GM04504 (cell line): ENCODE measurements around the gene SMYD3.
"Not testable (repeated sequence)": the region's sequence is repeated elsewhere in the genome, so short reads cannot be mapped to it uniquely, and the experiment has no call there.

Experiments used
- DNase-seq: peaks from one replicate; pipeline ENCODE4 v3.0.0-alpha.2; 2012; ENCODE audit warnings: low read depth

The SMYD3 gene

GRCh38 chr1:246029616-246030015 is 477.5 kb downstream of the SMYD3 start:
- no peak for DNase-seq

GRCh38 chr1:246024118-246024517 is 483.0 kb downstream of the SMYD3 start:
- not testable (repeated sequence) for DNase-seq

GRCh38 chr1:246020211-246020954 is 486.7 kb downstream of the SMYD3 start:
- no peak for DNase-seq

- DNase-seq = no peak
These were observed 488.9 kb downstream of the SMYD3 start for GRCh38 chr1:246018146-246018545.

DNA sequence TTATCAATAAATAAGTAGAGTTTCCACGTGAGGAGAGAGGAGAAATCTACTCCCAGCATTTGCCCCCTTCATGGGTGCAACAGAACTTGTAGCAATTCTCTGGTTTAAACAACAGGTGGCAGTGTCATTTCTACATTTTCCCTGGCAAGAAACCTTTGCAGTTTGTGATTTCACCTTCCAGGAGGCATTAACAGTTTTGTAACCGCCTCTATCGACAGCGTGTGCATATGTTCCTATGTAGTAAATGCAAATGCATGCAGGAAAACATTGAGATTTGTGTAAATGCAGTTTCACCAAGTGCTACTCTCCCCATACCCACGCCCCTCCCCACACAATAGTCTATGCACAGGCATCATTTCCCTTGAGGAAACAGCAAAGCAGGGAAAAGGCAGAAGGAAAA is 494.7 kb downstream of the SMYD3 start:
- DNase-seq = peak; percentile 10

GRCh38 chr1:246010386-246010785 is 496.7 kb downstream of the SMYD3 start:
- no peak for DNase-seq

DNA sequence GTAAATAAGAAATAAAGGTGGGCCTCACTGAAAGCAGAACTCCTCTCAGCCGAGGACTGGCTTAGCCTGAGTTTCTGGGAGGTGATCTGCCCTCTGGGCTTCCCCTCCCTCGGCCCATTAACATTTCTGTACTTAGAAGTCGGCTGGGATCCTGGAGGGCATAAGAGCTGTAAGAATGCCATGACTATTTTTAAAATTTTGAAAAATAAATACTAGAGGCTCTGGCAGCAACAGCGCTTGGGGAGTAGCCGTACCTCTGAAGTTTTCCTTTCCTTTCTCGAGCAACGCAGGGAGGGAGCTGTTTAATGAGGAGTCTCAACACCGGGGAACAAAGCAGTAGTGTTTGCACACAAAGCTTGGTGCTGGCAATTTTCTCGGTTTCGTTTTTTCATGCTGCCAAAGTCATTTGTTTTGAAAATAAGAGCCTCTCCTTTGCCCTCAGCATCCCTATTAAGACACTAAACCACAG is 498.7 kb downstream of the SMYD3 start:
- DNase-seq = no peak

GRCh38 chr1:246005067-246005466 is 502.0 kb downstream of the SMYD3 start:
- peak; percentile 95 for DNase-seq

DNA sequence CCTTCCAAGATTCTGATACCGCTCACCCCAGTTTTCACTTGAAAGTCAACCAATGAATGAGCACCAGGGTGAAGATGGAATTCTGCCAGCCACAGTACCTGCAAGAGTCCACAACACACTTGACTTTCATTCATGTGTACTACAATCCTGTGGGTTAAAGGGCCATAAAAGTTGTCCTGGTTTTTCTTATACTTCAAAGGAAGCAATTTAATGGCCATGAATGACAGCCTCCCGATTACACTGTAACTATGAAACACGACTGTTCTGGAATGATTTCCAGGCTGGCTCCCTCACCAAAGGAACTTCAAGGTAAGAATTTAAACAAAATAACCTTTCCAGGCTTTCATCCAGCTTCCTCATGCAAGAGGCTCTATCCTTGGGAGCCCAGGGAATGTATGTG is 502.8 kb downstream of the SMYD3 start:
- no peak for DNase-seq

GRCh38 chr1:246003442-246003730 is 503.7 kb downstream of the SMYD3 start:
- DNase-seq = no peak

DNA sequence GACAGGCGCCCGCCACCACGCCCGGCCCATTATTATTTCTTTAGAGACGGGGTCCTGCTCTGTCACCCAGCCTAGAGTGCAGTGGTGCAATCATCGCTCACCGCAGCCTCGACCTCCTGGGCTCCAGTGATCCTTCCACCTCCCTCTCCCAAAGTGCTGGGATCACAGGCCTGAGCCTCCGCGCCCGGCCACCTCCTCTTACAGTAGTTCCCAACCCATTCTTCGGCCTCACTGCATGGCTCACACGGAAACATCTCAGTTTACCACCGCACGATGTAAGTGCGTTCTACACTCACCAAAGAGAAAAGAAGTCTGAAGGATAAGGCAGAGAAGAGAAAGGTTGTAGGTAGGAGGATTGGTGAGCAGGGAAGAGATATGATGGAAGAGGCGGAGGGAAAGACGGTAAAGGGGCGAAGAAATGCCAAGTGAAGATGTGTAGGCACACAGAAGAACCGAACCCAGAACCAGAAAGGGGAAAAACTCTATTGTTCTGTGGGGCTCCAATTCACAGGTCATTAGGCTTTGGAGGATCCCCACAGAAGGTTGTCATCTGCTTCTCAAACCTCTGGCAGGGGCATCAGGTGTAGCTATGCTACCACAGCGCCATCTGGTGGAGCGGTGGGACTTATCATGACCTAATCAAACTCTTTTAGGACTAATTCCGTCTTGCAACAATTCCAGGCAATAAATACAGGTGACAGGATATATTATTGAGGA is 504.2 kb downstream of the SMYD3 start:
- DNase-seq = peak; percentile 65

DNA sequence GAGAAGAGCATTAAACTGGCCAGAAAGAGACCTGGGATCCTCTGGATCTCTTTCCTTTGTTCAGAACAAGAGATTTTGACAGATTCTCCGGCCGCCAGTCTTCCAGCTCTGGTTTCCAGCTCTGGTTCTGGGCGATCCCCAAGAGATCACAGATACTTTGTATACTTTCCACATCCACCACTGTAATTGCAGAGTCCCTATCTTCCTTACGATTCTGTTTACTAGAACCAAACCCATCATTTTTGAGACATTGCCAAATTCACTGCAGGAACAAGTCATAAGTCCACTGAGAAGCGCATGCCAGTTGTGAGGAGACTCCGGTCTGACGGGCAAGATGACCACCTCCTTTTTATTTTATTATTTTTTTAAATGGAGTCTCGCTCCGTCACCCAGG is 505.2 kb downstream of the SMYD3 start:
- DNase-seq = no peak

DNA sequence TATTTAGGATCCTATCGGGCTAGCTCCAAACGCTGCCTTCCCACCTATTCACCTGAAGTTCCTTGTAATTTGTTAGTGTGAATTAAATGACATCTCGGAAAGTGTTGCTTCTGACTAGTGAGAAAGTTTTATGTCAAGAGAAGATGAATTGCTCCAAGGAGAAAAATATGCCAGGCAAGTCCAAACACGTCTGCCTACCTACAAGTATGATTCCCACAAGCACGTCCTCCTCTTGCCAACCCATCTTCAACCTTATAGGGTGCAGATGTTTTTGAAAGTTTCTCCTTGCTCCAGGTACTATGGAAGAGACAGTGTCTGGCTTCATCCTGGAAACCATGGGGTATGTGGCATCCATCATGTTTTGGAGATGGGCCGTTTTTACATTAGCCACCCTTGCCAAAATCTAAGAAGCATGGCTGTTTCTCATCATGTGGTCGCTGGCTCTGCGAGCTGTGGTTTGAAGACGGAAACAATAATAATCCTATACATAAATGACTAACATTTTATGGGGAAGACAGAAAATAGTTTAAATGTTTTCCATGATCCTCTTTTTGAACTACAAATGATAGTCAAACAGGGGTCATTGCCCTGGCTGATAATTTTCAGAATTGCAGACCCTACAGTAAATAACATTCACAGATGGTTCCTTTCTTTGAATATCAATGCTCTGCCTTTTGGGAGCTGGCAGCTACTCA is 505.8 kb downstream of the SMYD3 start:
- DNase-seq = no peak

DNA sequence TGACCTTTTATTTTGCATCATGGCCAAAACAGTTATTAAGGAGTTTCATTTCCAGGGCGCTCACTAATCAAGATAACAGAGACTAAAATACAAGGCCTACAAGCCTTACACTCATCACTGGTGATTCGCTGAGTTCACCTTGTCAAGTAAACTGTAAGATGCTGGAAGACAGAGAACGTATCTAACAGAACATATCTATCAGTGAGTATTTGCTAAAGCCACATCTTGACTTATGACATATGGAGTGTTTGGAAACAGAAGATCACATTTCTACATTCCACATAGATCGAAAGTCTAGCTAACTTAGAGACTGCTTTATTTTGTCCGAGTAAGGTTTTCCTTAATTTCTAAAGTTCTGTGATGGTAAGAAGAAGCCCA is 506.5 kb downstream of the SMYD3 start:
- DNase-seq = no peak

DNA sequence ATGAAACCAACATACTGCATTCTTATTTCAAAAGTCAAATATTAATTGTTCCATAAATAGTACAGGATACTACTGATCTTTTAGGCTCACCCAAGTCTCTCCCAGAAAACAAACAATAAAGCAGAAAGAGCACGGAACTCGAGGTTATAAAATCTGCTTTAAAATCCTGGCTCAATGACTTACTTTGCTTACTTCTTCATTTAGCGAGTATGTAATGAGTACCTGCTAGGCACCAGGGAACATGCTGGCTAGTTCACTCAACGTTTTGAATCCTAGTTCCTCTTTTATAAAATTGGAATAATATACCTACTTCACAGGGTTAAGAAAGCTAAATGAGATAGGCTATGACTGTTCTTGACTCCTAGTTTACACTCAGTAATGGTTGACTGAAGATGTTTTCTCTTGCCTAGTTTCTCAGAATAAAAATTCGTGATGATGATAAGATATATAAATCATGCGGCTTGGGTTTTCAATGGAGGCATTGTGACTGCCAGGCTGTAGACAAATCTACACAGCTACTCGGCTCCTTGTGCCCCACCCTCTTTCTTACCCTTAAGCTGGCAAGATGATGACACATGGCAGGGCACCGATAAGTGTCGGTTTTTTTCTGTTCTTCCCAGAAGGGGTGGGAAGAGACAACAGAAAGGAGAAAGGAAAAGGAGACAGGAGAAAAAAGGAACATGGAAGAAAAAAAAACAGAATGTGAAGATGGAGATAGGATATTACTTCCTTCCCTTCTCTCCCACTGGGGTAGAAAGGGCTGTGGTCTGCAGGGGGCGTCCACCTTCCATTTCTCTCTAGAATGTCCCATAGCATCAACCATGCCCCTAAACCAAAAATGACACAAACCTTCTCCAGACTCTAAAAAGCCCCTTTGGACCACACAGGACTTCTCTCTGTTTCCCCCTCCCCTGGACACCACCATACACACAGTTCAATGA is 507.1 kb downstream of the SMYD3 start:
- no peak for DNase-seq

- no peak for DNase-seq
These were observed 509.4 kb downstream of the SMYD3 start for GRCh38 chr1:245997471-245998258.

DNA sequence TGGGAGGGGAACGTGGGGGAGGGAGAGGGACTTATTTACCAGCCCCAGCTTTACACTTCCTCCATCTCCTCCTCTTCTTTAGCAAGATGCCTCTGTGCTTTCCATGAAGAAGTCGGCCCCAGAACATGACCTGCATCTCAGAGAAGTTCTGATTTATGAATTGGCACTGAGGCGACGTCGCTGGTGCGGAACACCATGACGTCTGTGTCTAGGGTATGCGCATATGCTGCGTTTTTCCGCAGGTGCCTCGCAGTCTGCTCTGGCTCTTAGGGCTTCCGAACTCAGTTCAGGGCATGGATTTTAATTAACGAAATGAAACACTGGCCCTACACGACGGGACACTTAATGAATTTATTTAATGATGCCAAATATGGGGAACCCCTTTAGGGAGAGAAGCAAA is 510.3 kb downstream of the SMYD3 start:
- no peak for DNase-seq

DNA sequence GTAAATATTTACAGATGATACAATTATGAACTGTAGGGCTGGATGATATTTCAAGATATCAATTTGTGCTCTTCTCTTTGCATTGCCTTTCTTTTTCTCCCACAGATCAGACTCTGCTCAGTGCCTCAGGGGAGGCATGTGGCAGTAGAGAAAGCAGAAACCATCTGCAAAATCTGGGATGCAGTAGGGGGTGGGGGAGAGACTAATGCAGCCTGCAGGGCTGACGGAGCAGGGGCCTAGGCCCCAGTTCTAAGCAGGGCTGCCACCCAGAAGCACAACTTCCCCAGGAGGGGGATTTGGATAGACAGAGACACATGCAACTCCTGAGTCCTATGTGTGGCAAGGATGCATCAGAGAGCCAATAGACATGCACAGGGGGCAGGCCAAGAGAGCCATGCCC is 511.6 kb downstream of the SMYD3 start:
- no peak for DNase-seq

- no peak for DNase-seq
These were observed 515.8 kb downstream of the SMYD3 start for GRCh38 chr1:245991266-245991665.

DNA sequence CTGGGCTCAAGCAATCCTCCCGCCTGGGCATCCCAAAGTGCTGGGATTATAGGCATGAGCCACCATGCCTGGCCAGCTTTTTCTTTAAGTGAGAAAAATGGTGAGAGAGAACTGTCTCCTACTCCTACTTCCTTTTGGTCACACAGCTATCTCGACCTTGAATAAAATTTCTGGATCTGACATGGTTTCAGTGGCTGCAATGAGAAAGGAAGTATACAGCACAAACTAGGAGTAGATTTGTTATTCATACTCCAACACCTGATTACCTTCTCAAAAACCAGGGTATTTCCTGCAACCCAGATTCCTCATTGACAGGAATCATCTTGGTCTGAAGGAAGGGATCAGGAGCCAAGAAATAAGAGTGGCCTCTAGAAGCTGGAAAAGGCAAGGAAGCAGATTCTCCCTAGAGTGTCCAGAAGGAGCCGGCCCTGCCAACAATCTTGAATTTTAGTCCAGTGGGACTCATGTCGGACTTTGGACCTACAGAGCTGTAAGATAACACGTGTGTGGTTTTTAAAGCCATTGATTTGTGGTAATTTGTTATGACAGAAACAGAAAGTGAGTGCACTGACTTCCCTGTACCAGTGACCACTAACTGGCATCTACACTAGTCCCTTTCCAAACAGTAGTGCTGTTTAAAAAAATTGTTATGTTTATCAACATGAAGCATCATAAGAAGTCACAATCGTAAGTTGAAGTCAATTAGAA is 516.6 kb downstream of the SMYD3 start:
- DNase-seq = no peak
